ENCODE measurements around the gene SRP54.

Gene SRP54

DNA sequence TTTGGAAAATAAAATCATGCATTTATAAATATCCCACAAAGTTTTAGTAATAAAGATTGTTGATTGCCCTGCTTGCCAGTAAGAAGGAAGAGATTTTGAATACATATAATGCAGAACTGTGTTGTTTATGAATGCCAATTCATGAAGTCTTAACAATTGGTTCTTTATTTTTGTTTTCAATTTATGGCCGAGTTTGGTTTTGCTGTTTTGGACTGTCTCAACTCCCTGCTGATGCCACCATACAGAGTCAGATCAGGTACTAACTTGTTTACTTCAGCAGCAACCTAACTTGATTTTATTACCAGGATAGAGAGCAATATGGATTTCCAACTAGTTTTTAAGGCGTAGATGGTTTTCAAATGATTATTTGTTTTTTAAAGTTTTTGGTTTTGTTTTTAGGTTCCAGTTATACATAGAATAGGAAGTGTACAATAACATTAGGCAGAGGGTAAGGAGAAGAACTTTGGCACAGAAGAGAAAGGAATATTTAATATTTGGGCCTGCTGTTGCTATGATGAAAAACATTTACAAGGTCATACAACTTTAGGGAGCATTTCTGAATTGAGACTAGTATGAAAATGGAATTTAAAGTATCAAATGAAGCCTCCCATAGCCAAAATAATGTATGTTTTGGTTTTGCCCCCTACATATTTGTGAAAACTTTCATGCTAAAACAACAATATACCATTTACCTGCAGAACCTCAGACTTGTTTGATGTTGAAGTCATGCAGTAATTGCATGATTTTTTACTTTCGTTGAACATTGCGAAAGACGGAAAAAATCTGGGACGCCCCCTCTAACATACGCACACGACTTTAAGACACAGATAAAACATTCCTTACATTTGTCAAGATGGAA, 62.4 kb downstream of the SRP54 start:
- TF ChIP-seq, protein P1, sequence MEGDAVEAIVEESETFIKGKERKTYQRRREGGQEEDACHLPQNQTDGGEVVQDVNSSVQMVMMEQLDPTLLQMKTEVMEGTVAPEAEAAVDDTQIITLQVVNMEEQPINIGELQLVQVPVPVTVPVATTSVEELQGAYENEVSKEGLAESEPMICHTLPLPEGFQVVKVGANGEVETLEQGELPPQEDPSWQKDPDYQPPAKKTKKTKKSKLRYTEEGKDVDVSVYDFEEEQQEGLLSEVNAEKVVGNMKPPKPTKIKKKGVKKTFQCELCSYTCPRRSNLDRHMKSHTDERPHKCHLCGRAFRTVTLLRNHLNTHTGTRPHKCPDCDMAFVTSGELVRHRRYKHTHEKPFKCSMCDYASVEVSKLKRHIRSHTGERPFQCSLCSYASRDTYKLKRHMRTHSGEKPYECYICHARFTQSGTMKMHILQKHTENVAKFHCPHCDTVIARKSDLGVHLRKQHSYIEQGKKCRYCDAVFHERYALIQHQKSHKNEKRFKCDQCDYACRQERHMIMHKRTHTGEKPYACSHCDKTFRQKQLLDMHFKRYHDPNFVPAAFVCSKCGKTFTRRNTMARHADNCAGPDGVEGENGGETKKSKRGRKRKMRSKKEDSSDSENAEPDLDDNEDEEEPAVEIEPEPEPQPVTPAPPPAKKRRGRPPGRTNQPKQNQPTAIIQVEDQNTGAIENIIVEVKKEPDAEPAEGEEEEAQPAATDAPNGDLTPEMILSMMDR (IDR thresholded peaks at IDR 0.05; ENCODE audit: insufficient read depth, low read length, poor library complexity, severe bottlenecking): no peak
- DNase-seq (ENCODE audit: extremely low read depth, insufficient read length): no peak
- H3K4me3 ChIP-seq (replicated peaks; ENCODE audit: low read depth, low read length): peak overlapping the region; percentile 86
- H3K27me3 ChIP-seq (replicated peaks; ENCODE audit: control insufficient read depth, insufficient read depth, low read length): no peaks in the 10 kb centered on the region
- no peaks in the 10 kb centered on the region for H3K36me3 ChIP-seq (ENCODE audit: control insufficient read depth, insufficient read depth, low read length)

DNA sequence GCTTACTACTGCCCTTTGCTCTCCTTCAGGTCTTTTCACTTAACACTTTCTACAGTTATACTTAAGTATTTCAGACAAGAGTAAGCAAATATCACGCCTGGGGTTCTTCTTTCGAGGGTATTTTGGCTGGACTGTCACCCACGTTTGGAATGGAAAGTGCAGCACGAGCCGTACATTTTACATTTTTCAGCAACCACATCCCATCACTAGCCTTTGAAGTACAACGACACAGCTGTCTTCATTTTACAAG, 62.9 kb downstream of the SRP54 start:
- Histone ChIP-seq H3K36me3 (ENCODE audit: control insufficient read depth, insufficient read depth, low read length) (no peaks in the 10 kb centered on the region), H3K27me3 (replicated peaks; ENCODE audit: control insufficient read depth, insufficient read depth, low read length) (no peaks in the 10 kb centered on the region), H3K4me3 (replicated peaks; ENCODE audit: low read depth, low read length) (peak overlapping the region; percentile 86)
- DNase-seq (ENCODE audit: extremely low read depth, insufficient read length): no peak
- TF ChIP-seq, protein P1 (IDR thresholded peaks at IDR 0.05; ENCODE audit: insufficient read depth, low read length, poor library complexity, severe bottlenecking): no peak

DNA sequence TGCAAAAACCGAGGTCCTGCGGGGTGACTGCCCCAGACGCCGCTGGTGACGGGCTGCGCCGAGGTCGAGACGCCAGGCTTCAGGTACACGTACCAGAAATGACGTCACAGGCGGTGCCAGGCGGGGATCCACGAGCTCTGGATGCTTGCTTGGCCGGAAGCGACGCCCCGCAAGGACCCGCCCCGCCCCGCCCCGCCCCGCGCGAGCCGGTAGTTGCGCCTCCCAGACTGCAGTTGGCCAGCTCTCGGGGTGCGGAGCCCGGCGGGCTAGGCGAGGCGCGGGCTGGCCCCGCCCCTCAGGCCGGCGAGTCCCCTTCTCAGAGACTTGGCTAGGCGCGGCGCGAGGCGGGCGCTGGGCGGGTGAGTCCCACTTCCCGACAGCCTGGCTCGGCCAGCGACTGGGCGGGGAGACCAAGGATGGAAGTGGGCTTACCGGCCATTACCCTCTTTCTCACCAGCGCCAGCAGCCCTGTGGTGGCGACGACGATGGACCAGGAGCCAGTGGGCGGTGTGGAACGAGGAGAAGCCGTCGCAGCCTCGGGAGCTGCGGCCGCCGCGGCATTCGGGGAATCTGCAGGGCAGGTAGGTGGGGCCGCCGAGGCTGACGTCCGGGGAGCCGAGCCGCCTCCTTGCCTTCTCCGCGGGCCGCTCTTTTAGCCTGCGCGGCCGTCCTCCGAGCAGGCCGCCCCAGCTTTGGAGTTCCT, 63.4 kb downstream of the SRP54 start, which contains the start of gene FAM177A1:
Gene FAM177A1, plus strand, starts transcription at position 225 of the 703 bp plus-strand sequence. Its CDS starts 192 bp downstream, at position 417.
- peak within 1 kb of the TSS; percentile 86 for H3K4me3 ChIP-seq (replicated peaks; ENCODE audit: low read depth, low read length)
- peak; percentile 98 for DNase-seq (ENCODE audit: extremely low read depth, insufficient read length)
- H3K27me3 ChIP-seq (replicated peaks; ENCODE audit: control insufficient read depth, insufficient read depth, low read length): no peaks in the 10 kb centered on the region
- TF ChIP-seq, protein P1 (IDR thresholded peaks at IDR 0.05; ENCODE audit: insufficient read depth, low read length, poor library complexity, severe bottlenecking): no peak
- no peaks in the 10 kb centered on the region for H3K36me3 ChIP-seq (ENCODE audit: control insufficient read depth, insufficient read depth, low read length)

DNA sequence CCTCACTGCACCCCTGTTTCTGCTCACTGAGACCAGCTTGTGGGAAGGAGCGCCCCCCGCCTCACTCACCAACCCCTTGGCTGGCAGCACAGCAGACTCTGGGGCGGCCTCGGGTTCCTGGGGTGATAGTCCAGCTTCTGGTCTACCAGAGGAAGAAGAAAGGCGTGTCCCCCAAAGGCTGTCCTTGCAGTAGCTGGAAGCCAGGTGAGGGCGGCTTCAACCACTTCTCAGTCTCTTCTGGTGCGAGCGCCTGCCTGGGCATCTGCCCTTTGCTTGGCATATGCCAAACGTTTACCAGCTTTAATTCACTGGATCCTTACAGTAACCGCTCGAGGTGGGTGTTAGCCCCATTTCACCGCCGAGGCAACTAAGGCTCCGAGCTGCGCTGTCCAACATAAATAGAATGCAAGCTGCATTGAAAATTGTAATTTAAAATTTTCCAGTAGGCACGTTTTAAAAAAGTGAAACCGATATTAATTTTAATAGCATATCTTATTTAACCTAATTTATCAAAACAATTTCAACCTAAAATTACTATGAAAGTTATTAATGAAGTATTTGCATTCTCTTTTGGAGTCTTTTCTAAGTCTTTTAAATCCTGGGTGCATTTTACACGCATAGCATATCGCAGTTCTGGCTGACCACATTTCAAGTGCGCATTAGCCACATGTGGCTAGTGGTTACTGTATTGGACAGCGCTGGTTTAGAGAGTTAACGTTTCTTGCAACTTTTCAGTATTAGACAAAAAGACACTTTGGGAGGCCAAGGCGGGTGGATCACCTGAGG, 64.2 kb downstream of the SRP54 start:
- peak overlapping the region; percentile 83 for H3K4me3 ChIP-seq (replicated peaks; ENCODE audit: low read depth, low read length)
- H3K36me3 ChIP-seq (ENCODE audit: control insufficient read depth, insufficient read depth, low read length): no peaks in the 10 kb centered on the region
- no peaks in the 10 kb centered on the region for H3K27me3 ChIP-seq (replicated peaks; ENCODE audit: control insufficient read depth, insufficient read depth, low read length)
- TF ChIP-seq, protein P1 (IDR thresholded peaks at IDR 0.05; ENCODE audit: insufficient read depth, low read length, poor library complexity, severe bottlenecking): no peak
- no peak for DNase-seq (ENCODE audit: extremely low read depth, insufficient read length)

DNA sequence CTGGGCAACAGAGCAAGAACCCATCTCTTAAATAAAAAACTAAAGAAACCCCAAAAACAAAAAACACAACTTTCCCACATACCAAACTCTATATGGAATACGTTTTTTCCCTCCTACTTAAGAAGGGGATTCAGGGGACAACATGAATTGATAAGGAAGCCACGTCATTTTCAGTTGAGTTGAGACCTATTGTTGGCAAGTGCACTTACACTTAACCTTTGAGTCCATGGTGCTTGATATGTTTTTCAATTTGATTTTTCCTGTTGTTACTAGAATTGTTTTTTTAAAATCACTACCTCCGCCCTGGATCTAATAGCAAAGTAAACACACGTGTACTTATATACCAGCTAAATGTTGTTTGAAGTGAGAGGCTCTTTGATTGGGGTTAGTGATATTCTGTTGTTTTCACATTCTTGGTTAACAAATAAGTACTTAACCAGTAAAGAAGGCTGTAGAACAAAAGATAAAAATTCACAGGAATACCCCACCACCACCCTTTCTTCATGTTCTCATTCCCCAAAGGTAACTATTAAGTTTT, 65.3 kb downstream of the SRP54 start:
- Histone ChIP-seq H3K36me3 (ENCODE audit: control insufficient read depth, insufficient read depth, low read length) (no peaks in the 10 kb centered on the region), H3K27me3 (replicated peaks; ENCODE audit: control insufficient read depth, insufficient read depth, low read length) (no peaks in the 10 kb centered on the region), H3K4me3 (replicated peaks; ENCODE audit: low read depth, low read length) (no peak overlapping the region)
- TF ChIP-seq, protein P1 (IDR thresholded peaks at IDR 0.05; ENCODE audit: insufficient read depth, low read length, poor library complexity, severe bottlenecking): no peak
- DNase-seq (ENCODE audit: extremely low read depth, insufficient read length): no peak
